ENCODE results near the gene C22orf31. TPM values are rescaled to one million over a fixed set of nuclear protein-coding genes. Genes with fewer than 3 reads are reported as not detected.

The C22orf31 gene
- total RNA-seq, 2 donors from 2014 or later, result not detected

DNA sequence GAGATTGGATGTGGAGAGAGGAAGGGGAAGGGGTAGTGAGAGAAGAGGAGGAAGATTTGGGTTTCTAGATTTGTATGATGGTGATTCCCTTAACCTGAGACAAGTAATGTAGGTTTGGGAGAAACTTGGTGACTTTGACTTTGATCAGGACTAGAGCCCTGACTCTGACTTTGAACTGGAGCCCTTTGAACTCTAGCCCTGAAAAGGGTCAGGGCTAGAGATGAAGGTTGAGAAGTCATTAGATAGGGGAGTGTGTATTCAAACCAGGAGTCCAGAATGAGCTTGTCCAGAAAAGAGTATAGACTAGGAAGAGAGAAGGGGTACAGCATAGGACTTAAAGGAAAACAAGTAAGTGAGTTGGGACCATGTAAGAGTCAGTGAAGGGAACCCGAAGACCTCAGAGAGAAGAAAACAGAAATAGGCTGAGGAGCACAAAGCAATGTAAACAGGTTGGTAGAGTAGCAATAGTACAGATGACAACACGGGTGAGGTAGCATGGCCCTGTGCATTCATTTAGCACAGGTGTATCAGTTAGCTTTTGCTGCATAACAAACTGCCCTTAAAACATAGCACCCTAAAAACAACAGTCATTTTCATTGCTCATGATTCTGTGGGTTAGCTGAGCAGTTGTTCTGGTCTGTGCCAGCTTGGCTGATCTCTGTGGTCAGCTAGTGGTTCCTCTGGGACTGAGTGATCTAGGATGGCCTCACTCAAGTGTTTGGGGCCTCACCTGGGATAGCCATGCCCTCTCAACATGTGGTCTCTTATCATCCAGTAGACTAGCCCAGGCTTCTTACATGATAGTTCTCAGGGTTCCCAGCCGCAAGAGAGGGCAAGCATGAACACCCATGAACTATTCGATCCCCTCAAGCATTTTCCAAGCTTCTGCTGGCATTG is 43.1 kb downstream of the C22orf31 start:
- no peak for DNase-seq
- Histone ChIP-seq H3K27me3 (no peaks in the 10 kb centered on the region), H3K9me3 (no peaks in the 10 kb centered on the region), H3K36me3 (replicated peaks in 1 of 2; ENCODE audit: insufficient read depth in 1 of 2, low read depth in 2 of 2) (no peaks in the 10 kb centered on the region), H3K4me1 (peaks cover 40% of the 10 kb centered on the region), H3K27ac (no peak overlapping the region), H3K4me3 (no peak overlapping the region)
- intact Hi-C loops (cut with DNase I), result no loop called here
- no peak for ATAC-seq
- WGBS, 2 donors, result 95 to 99% methylated on average over 4 of the region's 4 CpGs
- TF ChIP-seq, protein P1, sequence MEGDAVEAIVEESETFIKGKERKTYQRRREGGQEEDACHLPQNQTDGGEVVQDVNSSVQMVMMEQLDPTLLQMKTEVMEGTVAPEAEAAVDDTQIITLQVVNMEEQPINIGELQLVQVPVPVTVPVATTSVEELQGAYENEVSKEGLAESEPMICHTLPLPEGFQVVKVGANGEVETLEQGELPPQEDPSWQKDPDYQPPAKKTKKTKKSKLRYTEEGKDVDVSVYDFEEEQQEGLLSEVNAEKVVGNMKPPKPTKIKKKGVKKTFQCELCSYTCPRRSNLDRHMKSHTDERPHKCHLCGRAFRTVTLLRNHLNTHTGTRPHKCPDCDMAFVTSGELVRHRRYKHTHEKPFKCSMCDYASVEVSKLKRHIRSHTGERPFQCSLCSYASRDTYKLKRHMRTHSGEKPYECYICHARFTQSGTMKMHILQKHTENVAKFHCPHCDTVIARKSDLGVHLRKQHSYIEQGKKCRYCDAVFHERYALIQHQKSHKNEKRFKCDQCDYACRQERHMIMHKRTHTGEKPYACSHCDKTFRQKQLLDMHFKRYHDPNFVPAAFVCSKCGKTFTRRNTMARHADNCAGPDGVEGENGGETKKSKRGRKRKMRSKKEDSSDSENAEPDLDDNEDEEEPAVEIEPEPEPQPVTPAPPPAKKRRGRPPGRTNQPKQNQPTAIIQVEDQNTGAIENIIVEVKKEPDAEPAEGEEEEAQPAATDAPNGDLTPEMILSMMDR (IDR thresholded peaks at IDR 0.05), result no peak
- TF ChIP-seq POLR2A (IDR thresholded peaks at IDR 0.05), result no peak

DNA sequence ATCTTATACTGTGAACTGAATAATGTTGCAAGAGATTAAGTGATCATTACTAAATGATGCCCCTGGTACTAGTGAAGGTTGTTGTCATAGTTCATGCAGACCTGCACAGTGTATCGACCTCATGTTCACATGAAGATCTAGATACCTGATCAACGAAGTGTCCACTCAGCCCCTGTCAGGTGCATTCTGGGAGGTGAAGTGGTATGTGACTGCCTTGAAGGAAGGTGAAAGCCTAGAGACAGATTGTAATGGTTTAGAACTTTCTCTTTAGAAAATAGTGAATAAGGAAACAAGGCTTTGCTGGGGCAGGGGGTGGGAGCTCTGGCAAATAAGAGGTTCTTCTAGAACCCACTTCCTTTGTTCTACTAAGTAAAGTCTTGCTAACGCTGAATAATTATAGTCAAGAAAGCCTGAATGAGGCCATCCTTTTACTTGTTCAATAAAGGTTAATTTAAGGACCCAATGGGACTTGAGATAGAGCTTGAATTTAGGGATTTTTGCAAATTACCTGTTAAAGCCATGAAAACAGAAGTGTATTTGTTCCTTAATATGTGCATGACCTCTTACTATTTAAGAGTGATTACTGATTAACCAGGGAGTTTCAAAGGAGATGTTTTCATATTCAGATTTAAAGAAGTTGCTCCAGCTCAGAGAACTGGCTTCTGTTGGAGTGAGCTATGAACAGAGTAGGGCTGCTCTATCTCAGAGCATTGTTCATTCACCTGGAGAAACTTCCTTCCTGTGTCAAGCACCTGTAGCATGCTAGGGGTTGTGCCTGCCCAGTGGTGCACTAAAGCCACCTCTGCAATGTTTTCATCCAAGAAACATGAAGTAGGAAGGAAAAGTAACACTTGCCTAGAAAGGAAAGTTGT is 45.3 kb downstream of the C22orf31 start:
- no peak overlapping the region for H3K4me3 ChIP-seq
- WGBS, 2 donors, result 48 to 51% methylated on average over 3 of the region's 3 CpGs
- H3K27me3 ChIP-seq, result no peaks in the 10 kb centered on the region
- peak overlapping the region; percentile 1 to 30 (median 16) for H3K27ac ChIP-seq
- H3K36me3 ChIP-seq (replicated peaks in 1 of 2; ENCODE audit: insufficient read depth in 1 of 2, low read depth in 2 of 2), result no peaks in the 10 kb centered on the region
- intact Hi-C loops (cut with DNase I), result no loop called here
- H3K4me1 ChIP-seq, result peaks cover 22% of the 10 kb centered on the region
- no peaks in the 10 kb centered on the region for H3K9me3 ChIP-seq
- TF ChIP-seq POLR2A (IDR thresholded peaks at IDR 0.05), result no peak
- TF ChIP-seq, protein P1 (IDR thresholded peaks at IDR 0.05), result no peak
- ATAC-seq (peak; percentile 42), DNase-seq (no peak)

DNA sequence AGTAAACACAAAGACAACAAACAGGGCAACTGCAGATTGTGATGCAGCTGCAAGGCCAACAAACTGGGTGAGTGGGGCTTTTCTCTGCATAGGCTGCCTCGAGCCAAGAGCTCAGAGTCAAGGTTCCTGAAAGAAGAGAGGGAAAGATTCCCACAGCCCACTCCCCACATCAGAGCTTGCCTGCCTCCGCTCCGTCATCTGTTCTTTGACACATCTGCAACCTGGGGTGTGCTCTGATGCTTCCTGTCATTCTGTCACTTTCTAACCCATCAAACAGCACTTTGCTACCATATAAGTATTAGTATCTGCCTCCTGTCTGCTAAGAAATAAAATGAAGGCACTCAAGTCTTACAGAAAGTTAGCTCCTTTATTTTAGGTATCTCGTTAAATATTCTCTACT is 46.9 kb downstream of the C22orf31 start:
- WGBS, 2 donors, result 89 to 91% methylated on average over 4 of the region's 4 CpGs
- TF ChIP-seq, protein P1 (IDR thresholded peaks at IDR 0.05), result no peak
- TF ChIP-seq POLR2A (IDR thresholded peaks at IDR 0.05), result no peak
- Histone ChIP-seq H3K4me3 (no peak overlapping the region), H3K27me3 (no peaks in the 10 kb centered on the region), H3K27ac (no peak overlapping the region), H3K36me3 (replicated peaks in 1 of 2; ENCODE audit: insufficient read depth in 1 of 2, low read depth in 2 of 2) (no peaks in the 10 kb centered on the region), H3K4me1 (peaks cover 22% of the 10 kb centered on the region), H3K9me3 (no peaks in the 10 kb centered on the region)
- intact Hi-C loops (cut with DNase I), result no loop called here
- ATAC-seq, result no peak
- DNase-seq, result no peak

DNA sequence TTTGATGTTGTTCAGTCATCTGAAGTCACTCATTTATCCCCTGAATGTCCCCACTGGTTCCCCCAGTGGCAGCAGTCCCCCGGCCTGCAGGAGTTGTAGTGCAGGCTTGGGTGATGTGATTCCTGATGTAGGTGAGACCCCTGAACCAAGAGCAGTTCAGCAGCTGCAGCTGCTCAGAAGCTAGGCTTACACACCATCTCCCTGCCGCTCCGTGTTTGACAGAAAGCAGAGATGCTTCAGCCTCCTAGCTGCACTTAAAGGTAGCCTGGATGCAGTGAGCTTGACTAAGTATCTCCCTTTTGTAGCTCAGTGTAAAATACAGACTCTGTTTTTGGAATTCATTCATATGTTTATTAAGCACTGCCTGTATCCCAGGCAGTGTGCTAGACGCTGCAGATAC is 47.3 kb downstream of the C22orf31 start:
- Histone ChIP-seq H3K4me1 (peaks cover 22% of the 10 kb centered on the region), H3K4me3 (no peak overlapping the region), H3K9me3 (no peaks in the 10 kb centered on the region), H3K36me3 (replicated peaks in 1 of 2; ENCODE audit: insufficient read depth in 1 of 2, low read depth in 2 of 2) (no peaks in the 10 kb centered on the region), H3K27ac (no peak overlapping the region), H3K27me3 (no peaks in the 10 kb centered on the region)
- ATAC-seq (no peak), DNase-seq (no peak)
- intact Hi-C loops (cut with DNase I), result no loop called here
- WGBS, 2 donors, result 91 to 94% methylated on average over 4 of the region's 4 CpGs
- TF ChIP-seq, protein P1 (IDR thresholded peaks at IDR 0.05), result no peak
- TF ChIP-seq POLR2A (IDR thresholded peaks at IDR 0.05), result no peak
